HL-60/S4 treated with phorbol 12-myristate 13-acetate at 8.2 ng/mL for 4 days and 3 days (cell line): ENCODE measurements around the gene MFF.
"Not testable (repeated sequence)": the region's sequence is repeated elsewhere in the genome, so short reads cannot be mapped to it uniquely, and the experiment has no call there.

ENCODE experiments used
- in situ Hi-C: fragments of 300-500 bp; cut with MboI; formaldehyde crosslinking; loops from 2 replicates; pipeline ENCODE4 v1.15.0; 2022; ENCODE audit warnings: low sequenced_read_pairs

Gene MFF

GRCh38 chr2:227376656-227377396 is 51.8 kb downstream of the MFF start:
- in situ Hi-C loops = no loop called here

- in situ Hi-C loops = no loop called here
These were observed 52.7 kb downstream of the MFF start for GRCh38 chr2:227377467-227378351.

GRCh38 chr2:227378371-227378782 is 53.3 kb downstream of the MFF start:
- in situ Hi-C loops = no loop called here

- in situ Hi-C loops = no loop called here
These were observed 54.0 kb downstream of the MFF start, which contains the start of gene TM4SF20 for GRCh38 chr2:227379095-227379494. Gene TM4SF20 (minus strand): TSS chr2:227379306. CDS start chr2:227379268, 38 bp downstream.

- in situ Hi-C loops = not testable (repeated sequence)
These were observed 57.3 kb downstream of the MFF start for GRCh38 chr2:227382241-227382835.

GRCh38 chr2:227383686-227384085 is 58.6 kb downstream of the MFF start:
- in situ Hi-C loops = no loop called here

- in situ Hi-C loops = no loop called here
These were observed 61.6 kb downstream of the MFF start for GRCh38 chr2:227386630-227387029.

GRCh38 chr2:227387583-227387982 is 62.5 kb downstream of the MFF start, which contains the start of gene SCYGR1:
Gene SCYGR1 (minus strand): TSS chr2:227387949. CDS start chr2:227387949, 0 bp downstream.
- in situ Hi-C loops = not testable (repeated sequence)

GRCh38 chr2:227388537-227389011 is 63.5 kb downstream of the MFF start:
- in situ Hi-C loops = no loop called here

- in situ Hi-C loops = no loop called here
These were observed 64.2 kb downstream of the MFF start for GRCh38 chr2:227389231-227389630.

GRCh38 chr2:227389661-227390060 is 64.6 kb downstream of the MFF start:
- in situ Hi-C loops = no loop called here

GRCh38 chr2:227390468-227391256 is 65.6 kb downstream of the MFF start:
- in situ Hi-C loops = no loop called here

- in situ Hi-C loops = no loop called here
These were observed 69.3 kb downstream of the MFF start for GRCh38 chr2:227394401-227394800.

- in situ Hi-C loops = no loop called here
These were observed 70.5 kb downstream of the MFF start for GRCh38 chr2:227395556-227395955.

GRCh38 chr2:227397562-227397961 is 72.5 kb downstream of the MFF start:
- in situ Hi-C loops = no loop called here

GRCh38 chr2:227398684-227399670 is 73.9 kb downstream of the MFF start:
- in situ Hi-C loops = no loop called here

- in situ Hi-C loops = no loop called here
These were observed 76.5 kb downstream of the MFF start for GRCh38 chr2:227401550-227401949.

GRCh38 chr2:227402321-227402720 is 77.3 kb downstream of the MFF start:
- in situ Hi-C loops = no loop called here

- in situ Hi-C loops = no loop called here
These were observed 77.9 kb downstream of the MFF start for GRCh38 chr2:227402959-227403358.
